H1 (cell line): ENCODE measurements around the gene AMZ1. TPM values are rescaled to one million over a fixed set of nuclear protein-coding genes. Genes with fewer than 3 reads are reported as not detected.
A peak's percentile ranks its signal among the peaks of the same experiment; 100 is the strongest.

Experiments used
- CTCF ChIA-PET: fragments of 300-600 bp; sonication (Branson Sonifier 250); formaldehyde crosslinking; loops from one replicate; lab custom pipeline; 2021; ENCODE audit not compliant: partially characterized antibody; lab: Charles Lee
- POLR2A ChIA-PET: fragments of 300-600 bp; sonication (Branson Sonifier 250); formaldehyde crosslinking; loops from one replicate; lab custom pipeline; 2021; ENCODE audit warnings: inconsistent platforms; ENCODE audit not compliant: partially characterized antibody; lab: Charles Lee
- DNase-seq, 2 experiments: peaks; one replicate each; pipeline versions ENCODE4 v3.0.0 to v3.0.0-alpha.2; 2010 to 2022; ENCODE audit warnings: low spot score in 2 of 2, low read depth in 1 of 2, mixed read lengths in 1 of 2
- FAIRE-seq: peaks from 2 replicates; lab custom pipeline; 2011; peaks lifted over from hg19 to GRCh38; lab: Jason Lieb, UNC
- H2AFZ ChIP-seq: 2 replicates; pipeline ENCODE4 v1.8.1; 2012; ENCODE audit warnings: low read length, inconsistent platforms
- H2AK5ac ChIP-seq: 2 replicates; pipeline ENCODE4 v1.6.1; 2013; ENCODE audit warnings: low read depth, low read length
- H2BK120ac ChIP-seq: replicated peaks from 2 replicates; pipeline ENCODE3; 2013; ENCODE audit warnings: low read depth, low read length, inconsistent platforms
- H2BK12ac ChIP-seq: 2 replicates; pipeline ENCODE4 v1.6.1; 2013; ENCODE audit warnings: low read depth, low read length
- H2BK15ac ChIP-seq: 2 replicates; pipeline ENCODE4 v1.6.1; 2013; ENCODE audit warnings: low read length
- H2BK20ac ChIP-seq: 2 replicates; pipeline ENCODE4 v1.6.1; 2013; ENCODE audit warnings: low read length
- H2BK5ac ChIP-seq: 2 replicates; pipeline ENCODE4 v1.6.1; 2013; ENCODE audit warnings: low read depth, low read length
- H3K14ac ChIP-seq: 2 replicates; pipeline ENCODE4 v1.6.1; 2013; ENCODE audit warnings: inconsistent platforms; ENCODE audit not compliant: insufficient read length
- H3K18ac ChIP-seq: 2 replicates; pipeline ENCODE4 v1.6.1; 2013; ENCODE audit warnings: low read length; ENCODE audit errors: extremely low read depth
- H3K23ac ChIP-seq: 2 replicates; pipeline ENCODE4 v1.6.1; 2013; ENCODE audit warnings: inconsistent platforms; ENCODE audit not compliant: insufficient read length
- H3K23me2 ChIP-seq: 2 replicates; pipeline ENCODE4 v1.6.1; 2013; ENCODE audit warnings: low read depth, low read length
- H3K27ac ChIP-seq: 2 replicates; pipeline ENCODE4 v1.6.1; 2011; ENCODE audit warnings: low read depth, low read length, inconsistent platforms
- H3K27me3 ChIP-seq, 4 experiments: replicated peaks in 1 of 4; 1 replicate in 1 of 4; 2 replicates in 3 of 4; pipeline versions ENCODE4 v1.6.1 to v1.8.1; 2011 to 2013; ENCODE audit warnings: low read length in 3 of 4, mild to moderate bottlenecking in 3 of 4, inconsistent platforms in 2 of 4, mixed read lengths in 2 of 4, moderate library complexity in 1 of 4; ENCODE audit not compliant: control insufficient read depth in 3 of 4, insufficient read depth in 3 of 4; ENCODE audit errors: extremely low read depth in 1 of 4
- H3K36me3 ChIP-seq, 4 experiments: 2 replicates each; pipeline versions ENCODE4 v1.6.1 to v1.8.1; 2011 to 2013; ENCODE audit warnings: mild to moderate bottlenecking in 4 of 4, low read length in 3 of 4, moderate library complexity in 2 of 4, control low read depth in 1 of 4, inconsistent platforms in 1 of 4; ENCODE audit not compliant: insufficient read depth in 4 of 4, control insufficient read depth in 2 of 4
- H3K4ac ChIP-seq: replicated peaks from 2 replicates; pipeline ENCODE3; 2013; ENCODE audit warnings: low read length, low read depth, mixed read lengths, inconsistent platforms; ENCODE audit not compliant: insufficient read length
- H3K4me1 ChIP-seq, 4 experiments: replicated peaks in 1 of 4; 1 replicate in 1 of 4; 2 replicates in 3 of 4; pipeline versions ENCODE4 v1.6.1 to v1.8.1; 2011 to 2013; ENCODE audit warnings: low read length in 3 of 4, inconsistent platforms in 2 of 4, mixed read lengths in 1 of 4; ENCODE audit not compliant: insufficient read depth in 4 of 4, control insufficient read depth in 3 of 4
- H3K4me2 ChIP-seq, 2 experiments: 2 replicates each; pipeline versions ENCODE4 v1.6.1 to v1.8.1; 2011 to 2013; ENCODE audit warnings: low read depth in 2 of 2, low read length in 2 of 2, control low read depth in 1 of 2, inconsistent platforms in 1 of 2, mild to moderate bottlenecking in 1 of 2; ENCODE audit not compliant: insufficient read depth in 1 of 2
- H3K4me3 ChIP-seq, 4 experiments: fragments of 200-600, 300-600 bp in 1 of 4; sonication (generic), shearing (Covaris generic), sonication (Bioruptor Twin) in 1 of 4; 2 replicates each; pipeline versions ENCODE4 v1.5.1 to v1.8.1; 2011 to 2016; ENCODE audit warnings: low read length in 4 of 4, low read depth in 3 of 4, control low read depth in 2 of 4, inconsistent platforms in 2 of 4, mild to moderate bottlenecking in 2 of 4, mixed read lengths in 1 of 4, moderate library complexity in 1 of 4; ENCODE audit not compliant: insufficient read depth in 2 of 4; ENCODE audit errors: extremely low read depth in 1 of 4
- H3K56ac ChIP-seq: replicated peaks from 2 replicates; pipeline ENCODE3; 2013; ENCODE audit warnings: low read depth, mild to moderate bottlenecking, mixed read lengths, low read length, inconsistent platforms; ENCODE audit not compliant: insufficient read length
- H3K79me1 ChIP-seq: 2 replicates; pipeline ENCODE4 v1.6.1; 2013; ENCODE audit warnings: low read depth, low read length, control low read depth
- H3K79me2 ChIP-seq, 2 experiments: 2 replicates each; pipeline versions ENCODE4 v1.6.1 to v1.8.1; 2012 to 2013; ENCODE audit warnings: low read length in 2 of 2, mild to moderate bottlenecking in 2 of 2, inconsistent platforms in 1 of 2; ENCODE audit not compliant: insufficient read depth in 2 of 2, control insufficient read depth in 1 of 2
- H3K9ac ChIP-seq, 4 experiments: replicated peaks in 1 of 4; 1 replicate in 1 of 4; 2 replicates in 3 of 4; pipeline versions ENCODE4 v1.6.1 to v1.8.1; 2011 to 2013; ENCODE audit warnings: low read depth in 3 of 4, low read length in 3 of 4, control low read depth in 2 of 4, mild to moderate bottlenecking in 2 of 4, moderate library complexity in 2 of 4, inconsistent platforms in 1 of 4; ENCODE audit errors: extremely low read depth in 1 of 4
- H3K9me3 ChIP-seq, 2 experiments: 2 replicates each; pipeline versions ENCODE4 v1.6.1 to v1.8.1; 2012 to 2013; ENCODE audit warnings: mild to moderate bottlenecking in 2 of 2, moderate library complexity in 2 of 2, control low read depth in 1 of 2, inconsistent platforms in 1 of 2, low read depth in 1 of 2, low read length in 1 of 2, mixed read lengths in 1 of 2; ENCODE audit not compliant: insufficient read depth in 2 of 2
- H4K20me1 ChIP-seq, 2 experiments: replicated peaks in 1 of 2; 2 replicates each; pipeline versions ENCODE3 to v1.8.1; 2011 to 2013; ENCODE audit warnings: inconsistent platforms in 2 of 2, low read length in 2 of 2, mild to moderate bottlenecking in 1 of 2; ENCODE audit not compliant: insufficient read depth in 2 of 2, control insufficient read depth in 1 of 2
- H4K5ac ChIP-seq: 2 replicates; pipeline ENCODE4 v1.6.1; 2013; ENCODE audit warnings: low read length, low read depth, mixed read lengths, inconsistent platforms; ENCODE audit not compliant: insufficient read length
- H4K8ac ChIP-seq: 2 replicates; pipeline ENCODE4 v1.8.0; 2013; ENCODE audit warnings: mild to moderate bottlenecking, moderate library complexity, low read length, inconsistent platforms; ENCODE audit not compliant: insufficient read depth; ENCODE audit errors: extremely low read depth
- H4K91ac ChIP-seq: replicated peaks from 2 replicates; pipeline ENCODE3; 2013; ENCODE audit warnings: low read length, mixed read lengths, inconsistent platforms; ENCODE audit not compliant: insufficient read length
- ASH2L ChIP-seq: fragments of 200-600, 300-600 bp; sonication (generic); IDR thresholded peaks from one replicate; pipeline ENCODE4 v1.7.1; 2017; ENCODE audit warnings: low read length
- ATF3 ChIP-seq: IDR thresholded peaks from 2 replicates; pipeline ENCODE4 v1.6.1; 2011; ENCODE audit warnings: low read depth, mild to moderate bottlenecking, low read length; ENCODE audit not compliant: insufficient read depth
- JUN ChIP-seq: IDR thresholded peaks from 2 replicates; pipeline ENCODE4 v1.6.1; 2011; ENCODE audit warnings: low read depth, mild to moderate bottlenecking, improper control_type of control experiment, low read length
- JUND ChIP-seq: IDR thresholded peaks from 2 replicates; pipeline ENCODE4 v1.6.1; 2011; ENCODE audit warnings: mild to moderate bottlenecking, improper control_type of control experiment, low read length
- KDM4A ChIP-seq: IDR thresholded peaks from one replicate; pipeline ENCODE4 v1.7.1; 2012; ENCODE audit warnings: low read depth, mild to moderate bottlenecking, moderate library complexity, low read length, inconsistent platforms; ENCODE audit not compliant: severe bottlenecking
- KDM5A ChIP-seq: fragments of 200-600 bp; IDR thresholded peaks from 2 replicates; pipeline ENCODE4 v1.7.1; 2012; ENCODE audit warnings: mild to moderate bottlenecking, low read length, inconsistent platforms, mixed read lengths
- NRF1 ChIP-seq: IDR thresholded peaks from 2 replicates; pipeline ENCODE4 v1.6.1; 2011; ENCODE audit warnings: mild to moderate bottlenecking, low read depth, low read length, improper control_type of control experiment
- POLR2A ChIP-seq, 2 experiments: IDR thresholded peaks; 1 replicate in 1 of 2; 2 replicates in 1 of 2; pipeline ENCODE4 v1.6.1; 2011; ENCODE audit warnings: low read depth in 2 of 2, low read length in 2 of 2, mild to moderate bottlenecking in 2 of 2; ENCODE audit errors: control extremely low read depth in 1 of 2
- POLR2AphosphoS5 ChIP-seq: IDR thresholded peaks from 2 replicates; pipeline ENCODE4 v1.6.1; 2011; ENCODE audit warnings: low read depth, low read length
- RBBP5 ChIP-seq: IDR thresholded peaks from 2 replicates; pipeline ENCODE4 v1.7.1; 2012; ENCODE audit warnings: low read depth, mild to moderate bottlenecking, inconsistent platforms, low read length, moderate library complexity, borderline replicate concordance
- SP1 ChIP-seq: IDR thresholded peaks from 2 replicates; pipeline ENCODE4 v1.6.1; 2011; ENCODE audit warnings: low read depth, low read length
- SRF ChIP-seq: IDR thresholded peaks from 2 replicates; pipeline ENCODE4 v1.6.1; 2011; ENCODE audit warnings: mild to moderate bottlenecking, low read depth, low read length, moderate library complexity
- TBP ChIP-seq: IDR thresholded peaks from 2 replicates; pipeline ENCODE4 v1.6.1; 2011; ENCODE audit warnings: low read depth, low read length, improper control_type of control experiment
- TEAD4 ChIP-seq: IDR thresholded peaks from 2 replicates; pipeline ENCODE4 v1.6.1; 2012; ENCODE audit warnings: low read depth, low read length, inconsistent platforms, mixed read lengths
- WGBS, 2 experiments: shearing (Covaris generic) in 1 of 2; methylation state at CpG; one replicate each; pipeline versions ENCODE4 v1.1.6 to v1.1.7; 2013 to 2015; ENCODE audit warnings: low lambda C conversion rate in 2 of 2, mixed read lengths in 2 of 2, inconsistent platforms in 1 of 2, low coverage in 1 of 2, missing lambda C conversion rate in 1 of 2; ENCODE audit not compliant: insufficient replicate concordance in 2 of 2, insufficient coverage in 1 of 2, insufficient read length in 1 of 2; ENCODE audit errors: extremely low coverage in 1 of 2, missing lambda C conversion rate in 1 of 2; 5-methylcytosine and 5-hydroxymethylcytosine counted together
- polyA plus RNA-seq, 7 experiments: library from polyadenylated mRNA; depleted of rRNA in 3 of 7; stranded (reverse) in 5 of 7; unstranded in 2 of 7; fragments of >200 nt in 5 of 7; fragments of 200-250 nt in 2 of 7; gene quantifications; 1 replicate in 5 of 7; 2 replicates in 1 of 7; 4 replicates in 1 of 7; pipeline versions ENCODE4 v1.2.1 to v1.2.3, GENCODE V29; 2011 to 2013; ENCODE audit warnings: missing spikeins in 2 of 7, mixed read lengths in 2 of 7
- total RNA-seq: library from RNA; stranded (reverse); fragmentation: NEBNext Ultra II Directional; extraction: Animal tissue kit (Norgen Biotek cat#: 25700); gene quantifications from 2 replicates; pipeline ENCODE4 v1.2.1, GENCODE V29; 2021

Gene AMZ1
- total and polyA plus RNA-seq, 2 of the 8 experiments (the other 6 are each of a cell fraction or from before 2014, with no cell fraction given), result 0.59 to 1.4 TPM

- WGBS, 2 experiments, result 88% methylated on average over 12 of the region's 12 CpGs; no CpG with 5 or more reads in 1 of the 2 experiments
- no peak overlapping the region for H4K8ac ChIP-seq
- FAIRE-seq, result no peak
- peak overlapping the region; percentile 60; the same call in 1 of the 2 replicates for H2BK5ac ChIP-seq
- ChIA-PET CTCF (interaction anchor here (0.6 to 8.0 kb wide), 11 partner anchors 8 to 463 kb away, joined by 3 to 40 read pairs (median 10); no protein-coding TSS in a partner anchor), POLR2A (interaction anchor here (0.8 to 1.6 kb wide), 7 partner anchors 9 to 250 kb away, joined by 3 to 5 read pairs (median 4); no protein-coding TSS in a partner anchor)
- no peak overlapping the region; the same call in 1 of the 2 replicates for H3K27ac ChIP-seq
- H3K79me2 ChIP-seq, result no peaks in the 10 kb centered on the region
- H2BK20ac ChIP-seq, result no peak overlapping the region
- H3K23me2 ChIP-seq, result no peaks in the 10 kb centered on the region
- no peaks in the 10 kb centered on the region for H3K36me3 ChIP-seq
- H3K18ac ChIP-seq, result no peak overlapping the region
- H4K5ac ChIP-seq, result no peak overlapping the region
- H3K4me1 ChIP-seq, result no peaks in the 10 kb centered on the region; a peak in 2 of 7 replicates
- H2AK5ac ChIP-seq, result no peak overlapping the region
- no peak overlapping the region for H3K9ac ChIP-seq
- no peak overlapping the region for H2AFZ ChIP-seq
- H3K27me3 ChIP-seq, result no peaks in the 10 kb centered on the region
- no peak overlapping the region for H3K4me3 ChIP-seq
- no peak overlapping the region for H3K14ac ChIP-seq
- no peak overlapping the region for H4K91ac ChIP-seq
- no peak overlapping the region for H2BK15ac ChIP-seq
- no peak overlapping the region for H3K4ac ChIP-seq
- H3K9me3 ChIP-seq, result no peaks in the 10 kb centered on the region
- no peak overlapping the region for H2BK120ac ChIP-seq
- H3K23ac ChIP-seq, result no peak overlapping the region
- H4K20me1 ChIP-seq, result no peaks in the 10 kb centered on the region
- no peaks in the 10 kb centered on the region for H3K79me1 ChIP-seq
- no peak for DNase-seq
- 0 out of 2 replicates have a peak overlapping the region, but pooled peaks have one; percentile 23 for H2BK12ac ChIP-seq
- H3K56ac ChIP-seq, result no peak overlapping the region
- H3K4me2 ChIP-seq, result no peak overlapping the region
- TF ChIP-seq KDM4A (no peak), TEAD4 (no peak), KDM5A (no peak), POLR2A (IDR thresholded peaks at IDR 0.05; ENCODE audit: control extremely low read depth in 1 of 2, low read depth in 2 of 2, low read length in 2 of 2) (no peak), SP1 (no peak), TBP (no peak), RBBP5 (no peak), JUND (no peak), SRF (no peak), POLR2AphosphoS5 (no peak), NRF1 (no peak), ASH2L (no peak), JUN (no peak), ATF3 (no peak)
Measured at GRCh38 chr7:2701832-2702593, 14.0 kb downstream of the AMZ1 start.
